Activated CD4-positive, alpha-beta T cell treated with anti-CD3 and anti-CD28 coated beads, Interleukin-2, amount 50 U/mL, for 4 hours (primary cell): ENCODE results near the gene DAND5.

Source experiments
- DNase-seq, 2 experiments: peaks; one replicate each; pipeline ENCODE4 v3.0.0-alpha.2; 2020

Gene DAND5

DNA sequence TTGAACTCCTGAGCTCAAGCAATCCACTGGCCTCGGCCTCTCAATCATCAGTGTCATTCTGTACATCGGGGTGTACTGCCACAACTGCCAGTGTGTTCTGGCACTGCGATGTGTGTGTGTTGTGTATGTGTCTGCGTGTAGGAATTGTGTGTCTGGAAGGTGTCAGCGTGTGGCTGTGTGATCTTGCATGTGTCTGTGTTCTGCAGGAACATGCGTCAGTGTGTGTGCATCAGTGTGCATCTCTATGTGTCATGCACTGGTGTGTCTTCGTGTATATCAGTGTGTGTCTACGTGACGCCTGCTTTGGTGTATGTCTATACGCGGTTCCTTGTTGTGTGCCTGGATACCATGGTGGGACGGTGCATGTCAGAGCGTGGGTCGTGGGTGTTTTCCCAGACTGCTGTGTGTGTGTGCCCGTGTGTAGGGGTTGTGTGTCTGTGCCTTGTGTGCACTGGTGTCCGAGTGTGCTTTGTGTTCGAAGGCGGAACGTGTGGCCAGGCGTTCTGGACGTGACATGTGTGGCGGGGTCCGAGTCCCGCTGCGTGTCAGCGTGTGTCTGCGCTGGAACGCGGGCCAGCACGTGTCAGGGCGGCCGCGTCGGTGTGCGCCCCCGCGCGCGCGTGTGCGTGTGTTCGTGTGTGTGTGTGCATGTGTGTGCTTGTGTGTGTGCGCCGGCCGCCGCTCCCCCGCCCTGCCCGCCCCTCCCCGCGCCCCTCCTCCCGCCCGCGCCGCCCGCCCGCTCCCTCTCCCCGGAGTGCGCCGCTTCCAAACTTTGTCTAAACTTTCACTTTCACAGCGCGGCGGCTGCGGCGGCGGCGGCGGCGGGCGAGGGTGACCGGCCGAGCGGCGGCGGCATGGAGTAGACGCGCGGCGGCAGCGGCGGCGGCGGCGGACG, 25.6 kb downstream of the DAND5 start, which contains the start of gene NFIX:
Gene NFIX, plus strand, starts transcription at position 775 of the 895 bp plus-strand sequence. CDS start 363 bp downstream, outside the sequence.
- DNase-seq = peak; percentile 63 to 66

DNA sequence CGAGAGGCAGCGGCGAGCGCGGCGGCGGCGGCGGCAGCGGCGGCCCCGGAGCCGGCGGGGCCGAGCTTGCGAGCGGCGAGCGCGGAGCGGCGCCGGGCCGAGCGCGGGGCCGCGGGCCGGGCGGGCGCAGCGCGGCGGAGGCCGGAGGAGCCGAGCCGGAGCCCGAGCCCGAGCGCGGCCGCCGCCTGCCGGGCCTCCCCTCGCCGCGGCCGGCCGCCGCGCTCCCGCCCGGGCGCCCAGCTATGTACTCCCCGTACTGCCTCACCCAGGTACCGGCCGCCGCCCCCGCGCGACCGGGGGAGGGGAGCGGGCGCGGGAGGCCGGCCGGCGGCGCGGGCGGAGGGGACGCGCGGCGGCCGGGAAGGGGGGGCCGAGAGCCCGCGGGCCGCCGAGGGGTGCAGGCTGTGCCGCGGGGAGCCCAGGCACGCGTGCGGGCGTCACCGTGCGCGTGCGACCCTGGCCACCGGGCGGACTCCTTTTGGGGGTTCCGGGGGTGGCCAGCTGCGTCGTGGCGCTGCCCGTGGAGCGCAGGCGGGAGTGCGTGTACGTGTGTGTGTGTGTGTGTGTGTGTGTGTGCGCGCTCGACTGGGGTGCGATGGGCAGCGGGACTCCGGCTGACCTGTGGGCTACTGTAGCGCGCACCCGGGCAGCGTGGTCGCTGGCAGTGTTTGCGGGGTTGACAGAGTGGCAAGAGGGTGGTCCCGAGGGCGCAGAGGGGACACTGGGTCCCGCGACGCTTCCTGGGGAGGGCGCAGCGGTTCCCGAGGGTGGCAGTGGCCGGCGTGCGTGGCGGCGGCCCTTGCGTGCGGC, 26.4 kb downstream of the DAND5 start:
- peak in 1 of 2 experiments; percentile 13 for DNase-seq

DNA sequence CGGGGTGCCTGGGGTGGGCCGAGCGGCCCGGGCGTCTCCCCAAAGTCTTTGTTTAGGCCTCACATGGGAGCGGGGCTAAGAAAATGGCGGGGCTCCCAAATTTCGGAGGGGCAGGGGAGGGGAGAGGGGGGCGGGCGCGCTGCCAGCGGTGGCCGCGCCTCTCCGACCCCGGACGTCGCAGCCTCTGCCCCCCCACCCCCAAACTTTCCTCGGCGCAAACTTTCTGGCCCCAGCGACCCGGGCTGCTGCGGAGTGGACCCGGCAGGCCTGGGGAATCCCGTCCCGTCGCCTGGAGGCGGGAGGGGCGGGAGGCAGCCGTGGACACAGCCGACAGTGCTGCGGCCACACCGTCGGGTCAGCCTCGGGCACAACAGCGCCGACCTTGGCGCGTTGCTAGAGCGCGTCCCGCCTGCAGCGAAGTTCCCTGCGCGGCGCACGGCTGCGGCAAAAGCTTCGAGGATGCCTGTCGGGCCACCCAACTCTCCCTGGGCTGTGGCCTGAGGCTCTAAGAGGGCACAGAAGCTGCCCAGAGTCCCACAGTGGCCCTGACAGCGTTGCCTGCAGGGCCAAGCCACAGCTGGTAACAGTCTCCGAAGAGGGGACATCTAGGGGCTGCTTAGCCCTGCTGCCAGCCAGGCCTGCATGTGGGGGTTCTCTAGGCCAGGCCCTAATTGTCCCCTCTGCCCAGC, 27.2 kb downstream of the DAND5 start:
- no peak for DNase-seq

DNA sequence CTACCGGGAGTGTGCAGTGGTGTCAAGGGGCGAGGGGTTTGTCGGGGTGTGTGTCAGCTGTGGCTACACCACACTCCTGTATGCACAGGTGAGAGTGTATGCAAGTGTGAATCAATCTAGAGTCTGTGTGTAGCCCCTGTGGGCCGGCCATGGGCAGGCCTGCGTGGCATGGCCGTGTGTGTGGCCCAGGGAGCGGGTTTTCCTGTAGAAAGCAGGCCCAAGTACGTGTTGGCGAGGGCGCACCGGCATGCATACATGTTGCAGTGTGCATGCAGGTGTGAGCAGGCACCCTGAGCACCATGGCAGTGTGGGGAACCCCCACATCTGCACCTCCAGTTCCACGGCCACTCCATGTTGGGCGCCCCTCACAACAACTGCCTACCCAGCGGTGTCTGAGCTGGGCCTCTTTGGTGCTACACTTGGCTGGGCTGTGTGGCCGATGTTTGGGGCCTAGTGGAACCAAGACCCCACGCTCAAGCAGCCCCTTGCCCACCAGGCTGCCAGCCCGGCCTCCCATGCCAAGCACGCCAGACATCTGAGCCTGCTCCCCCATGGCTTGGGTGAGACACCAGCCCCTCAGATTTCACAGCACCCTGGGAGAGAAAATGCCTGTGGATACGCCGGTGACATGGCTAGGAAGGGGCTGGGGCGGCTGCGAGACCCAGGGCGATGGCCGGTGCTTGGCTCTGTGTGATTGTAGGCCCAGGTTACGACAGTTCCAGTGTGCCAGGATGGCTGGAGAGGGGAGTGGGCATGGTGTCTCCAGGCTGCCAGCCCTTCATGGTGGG, 28.0 kb downstream of the DAND5 start:
- no peak for DNase-seq

- DNase-seq = no peak
These were observed 28.9 kb downstream of the DAND5 start for GRCh38 chr19:12997967-12998940.

GRCh38 chr19:13001166-13001501, 31.8 kb downstream of the DAND5 start:
- no peak for DNase-seq

DNA sequence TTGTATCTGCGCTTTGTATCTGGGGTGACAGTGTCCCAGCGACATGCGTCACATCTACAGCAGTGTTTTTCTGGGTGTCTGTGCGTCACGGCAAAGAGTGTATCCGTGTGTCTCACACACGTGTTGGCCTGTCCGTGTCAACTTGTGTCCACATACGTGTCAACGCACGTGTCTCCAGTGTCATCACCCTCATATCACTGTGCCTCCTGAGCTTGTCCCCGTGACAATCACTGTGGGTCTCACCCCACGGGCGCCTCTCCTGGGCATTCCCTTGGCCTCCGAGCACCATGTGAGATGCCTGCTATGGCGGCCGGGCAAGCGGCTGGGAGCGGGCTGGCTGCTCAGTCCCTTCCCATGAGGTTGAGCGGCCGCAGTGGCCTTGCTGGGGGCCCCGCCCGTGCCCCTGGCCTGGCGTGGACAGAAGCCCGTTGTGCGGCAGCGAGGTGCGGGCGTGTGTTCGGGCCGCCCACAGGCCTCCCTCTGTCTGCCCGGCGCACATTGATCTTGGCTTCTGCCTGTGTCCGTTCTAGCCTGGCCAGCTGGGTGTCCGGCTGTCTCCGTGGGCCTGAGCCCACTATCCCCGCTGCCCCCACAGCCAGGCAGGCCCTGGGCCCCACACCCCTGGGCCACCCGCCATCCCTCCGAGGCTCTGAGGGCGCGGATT, 32.3 kb downstream of the DAND5 start:
- no peak for DNase-seq

GRCh38 chr19:13002166-13002898, 33.0 kb downstream of the DAND5 start:
- no peak for DNase-seq

GRCh38 chr19:13003081-13003480, 33.7 kb downstream of the DAND5 start:
- no peak for DNase-seq

GRCh38 chr19:13004273-13004672, 34.9 kb downstream of the DAND5 start:
- no peak for DNase-seq

DNA sequence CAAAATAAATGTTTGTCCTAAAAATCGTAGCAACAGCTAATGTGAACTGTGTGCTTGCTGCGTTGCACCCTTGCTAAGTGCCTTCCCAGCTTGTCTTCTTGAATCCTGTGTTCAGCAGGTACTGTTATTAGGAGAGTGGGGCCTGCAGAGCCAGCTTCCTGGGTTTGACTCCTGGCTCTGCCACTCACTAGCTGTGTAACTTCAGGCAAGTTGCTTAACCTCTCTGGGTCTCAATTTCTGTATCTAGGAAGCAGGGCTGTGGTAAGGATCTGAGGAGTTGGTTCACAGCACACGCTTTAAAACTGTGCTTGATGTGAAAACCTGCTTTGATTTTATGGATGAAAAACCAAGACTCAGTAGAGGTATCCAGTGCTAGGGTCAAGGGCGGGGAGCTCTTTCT, 35.9 kb downstream of the DAND5 start:
- no peak for DNase-seq

DNA sequence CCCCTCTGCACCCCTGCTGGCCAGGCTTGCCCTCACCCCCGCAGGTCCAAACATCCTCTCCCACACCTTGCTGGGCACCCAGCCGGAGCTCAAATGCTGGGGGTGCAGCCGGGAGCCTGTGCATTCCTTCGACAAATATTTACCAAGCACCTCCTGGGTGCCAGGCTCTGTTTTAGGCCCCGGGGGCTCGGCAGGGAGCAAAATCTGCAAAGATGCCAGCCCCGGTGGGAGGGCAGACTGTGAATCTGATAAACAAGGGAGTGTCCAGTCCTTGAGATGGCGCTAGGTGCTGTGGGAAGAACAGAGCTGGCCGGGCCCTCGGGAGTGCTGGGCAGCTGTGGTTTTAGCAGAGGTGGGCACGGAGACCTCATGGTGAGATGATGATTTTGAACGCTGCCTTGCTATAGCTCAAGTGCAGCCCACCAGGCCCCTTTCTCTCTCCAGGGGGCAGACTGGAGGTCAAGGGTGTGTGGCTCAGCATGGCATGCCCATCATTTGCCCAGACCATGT, 36.5 kb downstream of the DAND5 start:
- DNase-seq = no peak

GRCh38 chr19:13006431-13007281, 37.3 kb downstream of the DAND5 start:
- no peak for DNase-seq

GRCh38 chr19:13007292-13008045, 38.1 kb downstream of the DAND5 start:
- no peak for DNase-seq

GRCh38 chr19:13008926-13009787, 39.8 kb downstream of the DAND5 start:
- DNase-seq = no peak

- DNase-seq = no peak
These were observed 40.9 kb downstream of the DAND5 start for GRCh38 chr19:13010038-13010991.
